ENCODE results near the gene PARP16. TPM values are rescaled to one million over a fixed set of nuclear protein-coding genes. Genes with fewer than 3 reads are reported as not detected.
"Not testable (repeated sequence)": the region's sequence is repeated elsewhere in the genome, so short reads cannot be mapped to it uniquely, and the experiment has no call there.

PARP16 gene
- total RNA-seq, 1 donor from 2014 or later = 2.8 TPM

GRCh38 chr15:65277015-65277414, 9.7 kb downstream of the PARP16 start:
- peaks cover 4% of the 10 kb centered on the region for H3K27me3 Mint-ChIP-seq (ENCODE audit: unreplicated experiment)
- DNase-seq (ENCODE audit: low spot score) = no peak
- no peak for TF ChIP-seq CTCF (IDR thresholded peaks at IDR 0.05; ENCODE audit: unreplicated experiment)
- H3K36me3 Mint-ChIP-seq (ENCODE audit: low read depth, unreplicated experiment) = peaks cover 4% of the 10 kb centered on the region
- no peak overlapping the region for H3K4me3 Mint-ChIP-seq (ENCODE audit: unreplicated experiment)
- no peaks in the 10 kb centered on the region for H3K9me3 Mint-ChIP-seq (ENCODE audit: unreplicated experiment)
- H3K4me1 Mint-ChIP-seq (ENCODE audit: unreplicated experiment) = no peaks in the 10 kb centered on the region
- H3K27ac Mint-ChIP-seq (ENCODE audit: unreplicated experiment) = no peak overlapping the region

GRCh38 chr15:65275728-65276126, 11.0 kb downstream of the PARP16 start:
- no peaks in the 10 kb centered on the region for H3K9me3 Mint-ChIP-seq (ENCODE audit: unreplicated experiment)
- no peak for TF ChIP-seq CTCF (IDR thresholded peaks at IDR 0.05; ENCODE audit: unreplicated experiment)
- H3K4me3 Mint-ChIP-seq (ENCODE audit: unreplicated experiment) = no peak overlapping the region

GRCh38 chr15:65275104-65275727, 11.5 kb downstream of the PARP16 start:
- no peaks in the 10 kb centered on the region for H3K4me1 Mint-ChIP-seq (ENCODE audit: unreplicated experiment)
- H3K9me3 Mint-ChIP-seq (ENCODE audit: unreplicated experiment) = no peaks in the 10 kb centered on the region
- peaks cover 2% of the 10 kb centered on the region for H3K27me3 Mint-ChIP-seq (ENCODE audit: unreplicated experiment)
- H3K27ac Mint-ChIP-seq (ENCODE audit: unreplicated experiment) = no peak overlapping the region
- DNase-seq (ENCODE audit: low spot score) = no peak
- H3K4me3 Mint-ChIP-seq (ENCODE audit: unreplicated experiment) = no peak overlapping the region
- TF ChIP-seq CTCF (IDR thresholded peaks at IDR 0.05; ENCODE audit: unreplicated experiment) = no peak
- peaks cover 4% of the 10 kb centered on the region for H3K36me3 Mint-ChIP-seq (ENCODE audit: low read depth, unreplicated experiment)

More at GRCh38 chr15:65275728-65276126, 11.0 kb downstream of the PARP16 start:
- peaks cover 4% of the 10 kb centered on the region for H3K27me3 Mint-ChIP-seq (ENCODE audit: unreplicated experiment)
- H3K36me3 Mint-ChIP-seq (ENCODE audit: low read depth, unreplicated experiment) = peaks cover 4% of the 10 kb centered on the region
- H3K4me1 Mint-ChIP-seq (ENCODE audit: unreplicated experiment) = no peaks in the 10 kb centered on the region
- no peak overlapping the region for H3K27ac Mint-ChIP-seq (ENCODE audit: unreplicated experiment)
- DNase-seq (ENCODE audit: low spot score) = no peak

GRCh38 chr15:65270811-65271545, 15.7 kb downstream of the PARP16 start:
- H3K27ac Mint-ChIP-seq (ENCODE audit: unreplicated experiment) = not testable (repeated sequence)

More at GRCh38 chr15:65270811-65271545, 15.7 kb downstream of the PARP16 start:
- DNase-seq (ENCODE audit: low spot score) = peak; percentile 54
- not testable (repeated sequence) for H3K4me3 Mint-ChIP-seq (ENCODE audit: unreplicated experiment); H3K36me3 Mint-ChIP-seq (ENCODE audit: low read depth, unreplicated experiment); H3K9me3 Mint-ChIP-seq (ENCODE audit: unreplicated experiment); H3K4me1 Mint-ChIP-seq (ENCODE audit: unreplicated experiment); H3K27me3 Mint-ChIP-seq (ENCODE audit: unreplicated experiment)
- TF ChIP-seq CTCF (IDR thresholded peaks at IDR 0.05; ENCODE audit: unreplicated experiment) = peak; percentile 53
